ENCODE data around the gene TMPRSS3.

The TMPRSS3 gene

GRCh38 chr21:42406866-42407265 is 11.0 kb upstream of the TMPRSS3 start:
- DNase-seq: no peak

GRCh38 chr21:42406201-42406621 is 10.4 kb upstream of the TMPRSS3 start:
- no peak for DNase-seq

GRCh38 chr21:42405064-42406013 is 9.5 kb upstream of the TMPRSS3 start:
- DNase-seq: no peak

- no peak for DNase-seq
Measured at GRCh38 chr21:42404539-42404938, 8.7 kb upstream of the TMPRSS3 start.

- no peak for DNase-seq
Measured at GRCh38 chr21:42403611-42404231, 7.9 kb upstream of the TMPRSS3 start, which contains the start of gene UBASH3A. UBASH3A (plus strand) TSS chr21:42403902; CDS start chr21:42403946, 44 bp downstream.

- no peak for DNase-seq
Measured at GRCh38 chr21:42401820-42402251, 6.0 kb upstream of the TMPRSS3 start.

- DNase-seq: no peak
Measured at GRCh38 chr21:42401154-42401553, 5.3 kb upstream of the TMPRSS3 start.

GRCh38 chr21:42400525-42400924 is 4.7 kb upstream of the TMPRSS3 start:
- DNase-seq: no peak

- no peak for DNase-seq
Measured at GRCh38 chr21:42398436-42399028, 2.7 kb upstream of the TMPRSS3 start.

- no peak for DNase-seq
Measured at GRCh38 chr21:42397746-42398394, 2.0 kb upstream of the TMPRSS3 start.

- no peak for DNase-seq
Measured at GRCh38 chr21:42396799-42397745, 1.2 kb upstream of the TMPRSS3 start.

GRCh38 chr21:42395302-42395701 is 550 bp downstream of the TMPRSS3 start:
- DNase-seq: no peak

- DNase-seq: no peak
Measured at GRCh38 chr21:42393443-42393950, 2.4 kb downstream of the TMPRSS3 start.

GRCh38 chr21:42392731-42393442 is 3.0 kb downstream of the TMPRSS3 start:
- no peak for DNase-seq

- no peak for DNase-seq
Measured at GRCh38 chr21:42391297-42391696, 4.6 kb downstream of the TMPRSS3 start.

- DNase-seq: no peak
Measured at GRCh38 chr21:42390696-42391095, 5.2 kb downstream of the TMPRSS3 start.

- DNase-seq: no peak
Measured at GRCh38 chr21:42390193-42390592, 5.7 kb downstream of the TMPRSS3 start.

GRCh38 chr21:42389449-42389835 is 6.4 kb downstream of the TMPRSS3 start:
- DNase-seq: peak; percentile 89

GRCh38 chr21:42388740-42389448 is 7.0 kb downstream of the TMPRSS3 start:
- DNase-seq: peak; percentile 51

GRCh38 chr21:42387843-42388340 is 8.0 kb downstream of the TMPRSS3 start:
- no peak for DNase-seq

Measured in NCI-H1092 treated with DMSO at 0.1 percent for 48 hours (cell line).